Sigmoid colon (tissue), 4 donors: ENCODE measurements around the gene OR5H15.
"Not testable (repeated sequence)": the region's sequence is repeated elsewhere in the genome, so short reads cannot be mapped to it uniquely, and the experiment has no call there.

Experiments used
- CTCF ChIP-seq, 4 experiments: fragments of 450-650 bp in 3 of 4; fragments of 200-600 bp in 1 of 4; IDR thresholded peaks; one replicate each; pipeline ENCODE4 v1.5.1; 2016 to 2019; ENCODE audit warnings: antibody characterized with exemption in 4 of 4, mild to moderate bottlenecking in 3 of 4, moderate library complexity in 2 of 4
- EP300 ChIP-seq, 4 donors: sonication (generic); formaldehyde crosslinking; IDR thresholded peaks; one replicate each; pipeline ENCODE4 v1.6.1; 2017; ENCODE audit warnings: antibody characterized with exemption in 4 of 4
- POLR2A ChIP-seq, 2 donors: fragments of 450-650 bp; IDR thresholded peaks; one replicate each; pipeline ENCODE4 v1.6.1; 2016; ENCODE audit warnings: antibody characterized with exemption in 2 of 2, mild to moderate bottlenecking in 2 of 2, moderate library complexity in 2 of 2
- POLR2AphosphoS5 ChIP-seq, 4 donors: sonication (generic); formaldehyde crosslinking; IDR thresholded peaks; one replicate each; pipeline ENCODE4 v1.6.1; 2017; ENCODE audit warnings: antibody characterized with exemption in 4 of 4

GRCh38 chr3:98149456-98149855, 17.0 kb upstream of the OR5H15 start:
- TF ChIP-seq CTCF, POLR2AphosphoS5, POLR2A, EP300 (IDR thresholded peaks at IDR 0.05): not testable (repeated sequence)
